CD4-positive, alpha-beta T cell (primary cell): ENCODE results near the gene CC2D2A. TPM values are rescaled to one million over a fixed set of nuclear protein-coding genes. Genes with fewer than 3 reads are reported as not detected.

Source experiments
- ATAC-seq: fragments of 200-7000 bp; cut with Tn5 transposase; one replicate; pipeline ENCODE4 v1.10.0; 2022; ENCODE audit warnings: mild to moderate bottlenecking; ENCODE audit not compliant: poor library complexity
- CTCF ChIA-PET: fragments of 350-600 bp; sonication (Branson Sonifier 250); formaldehyde crosslinking; loops from one replicate; lab custom pipeline; 2021; ENCODE audit warnings: antibody characterized with exemption, inconsistent platforms; lab: Charles Lee
- POLR2A ChIA-PET: fragments of 350-600 bp; sonication (Branson Sonifier 250); formaldehyde crosslinking; loops from one replicate; lab custom pipeline; 2021; ENCODE audit warnings: antibody characterized with exemption, inconsistent platforms; lab: Charles Lee
- DNase-seq, 14 experiments: peaks; one replicate each; pipeline ENCODE4 v3.0.0-alpha.2; 2013 to 2020; ENCODE audit warnings: mixed read lengths in 2 of 14
- H3K27ac ChIP-seq, 2 donors: one replicate each; pipeline versions ENCODE4 v1.5.1 to v1.7.0; 2013; ENCODE audit warnings: low read length in 2 of 2, low read depth in 1 of 2, mild to moderate bottlenecking in 1 of 2
- H3K27me3 ChIP-seq, 2 experiments: 1 replicate in 1 of 2; 2 replicates in 1 of 2; pipeline versions ENCODE4 v1.6.1 to v1.7.0; 2013; ENCODE audit warnings: low read length in 2 of 2, control low read depth in 1 of 2, mild to moderate bottlenecking in 1 of 2, moderate library complexity in 1 of 2; ENCODE audit not compliant: insufficient read depth in 2 of 2, control insufficient read depth in 1 of 2
- H3K36me3 ChIP-seq: one replicate; pipeline ENCODE4 v1.6.1; 2013; ENCODE audit warnings: low read length, control low read depth; ENCODE audit not compliant: insufficient read depth
- H3K4me1 ChIP-seq: one replicate; pipeline ENCODE4 v1.6.1; 2013; ENCODE audit warnings: low read length, control low read depth; ENCODE audit not compliant: insufficient read depth
- H3K4me3 ChIP-seq: one replicate; pipeline ENCODE4 v1.5.1; 2013; ENCODE audit warnings: mild to moderate bottlenecking, low read length, moderate library complexity
- H3K9me3 ChIP-seq, 2 experiments: 1 replicate in 1 of 2; 2 replicates in 1 of 2; pipeline versions ENCODE4 v1.6.1 to v1.7.0; 2013; ENCODE audit warnings: low read length in 2 of 2, mild to moderate bottlenecking in 2 of 2, control low read depth in 1 of 2, moderate library complexity in 1 of 2; ENCODE audit not compliant: control insufficient read depth in 1 of 2, insufficient read depth in 1 of 2
- H3K27ac Mint-ChIP-seq: one replicate; pipeline ENCODE4 v1.8.0; 2020; ENCODE audit warnings: mixed read lengths
- H3K27me3 Mint-ChIP-seq: one replicate; pipeline ENCODE4 v1.8.0; 2021; ENCODE audit warnings: mixed read lengths
- H3K36me3 Mint-ChIP-seq: one replicate; pipeline ENCODE4 v1.8.0; 2021; ENCODE audit warnings: low read depth, mixed read lengths
- H3K4me1 Mint-ChIP-seq: one replicate; pipeline ENCODE4 v1.8.0; 2021; ENCODE audit warnings: low read depth, mixed read lengths
- H3K4me3 Mint-ChIP-seq: one replicate; pipeline ENCODE4 v1.8.0; 2020; ENCODE audit warnings: mild to moderate bottlenecking, mixed read lengths
- H3K9me3 Mint-ChIP-seq: one replicate; pipeline ENCODE4 v1.8.0; 2020; ENCODE audit warnings: mixed read lengths
- CTCF ChIP-seq: fragments of 200-600 bp; IDR thresholded peaks from one replicate; pipeline ENCODE4 v1.8.0; 2022; ENCODE audit warnings: antibody characterized with exemption, mild to moderate bottlenecking
- intact Hi-C, 2 experiments: fragments of 100-400 bp; cut with DNase I in 1 of 2; cut with micrococcal nuclease in 1 of 2; formaldehyde crosslinking; loops; one replicate each; pipeline versions ENCODE4 v1.15.1 to v1.9.0; 2023 to 2025; cut with DNase I, micrococcal nuclease
- total RNA-seq, 174 experiments: library from RNA in 2 of 174; stranded (reverse) in 2 of 174; gene quantifications; one replicate each; pipeline ENCODE4 v1.2.3 and lab custom pipeline; 2021 to 2026

CC2D2A gene
- total RNA-seq, 2 experiments from 2014 or later: not detected

GRCh38 chr4:15436513-15436912 lies 33.2 kb upstream of the CC2D2A start:
- TF ChIP-seq CTCF: no peak
- Histone ChIP-seq H3K9me3 (no peaks in the 10 kb centered on the region), H3K27ac (no peak overlapping the region), H3K36me3 (no peaks in the 10 kb centered on the region), H3K4me3 (no peak overlapping the region), H3K27me3 (no peaks in the 10 kb centered on the region), H3K4me1 (no peaks in the 10 kb centered on the region)
- ChIA-PET CTCF (no interaction called here), POLR2A (no interaction called here)
- DNase-seq: no peak
- H3K4me3 Mint-ChIP-seq: no peak overlapping the region
- intact Hi-C loops: no loop called here
- no peaks in the 10 kb centered on the region for H3K4me1 Mint-ChIP-seq
- no peak for ATAC-seq
- no peaks in the 10 kb centered on the region for H3K27me3 Mint-ChIP-seq
- no peaks in the 10 kb centered on the region for H3K9me3 Mint-ChIP-seq
- H3K36me3 Mint-ChIP-seq: no peaks in the 10 kb centered on the region
- H3K27ac Mint-ChIP-seq: no peak overlapping the region

DNA sequence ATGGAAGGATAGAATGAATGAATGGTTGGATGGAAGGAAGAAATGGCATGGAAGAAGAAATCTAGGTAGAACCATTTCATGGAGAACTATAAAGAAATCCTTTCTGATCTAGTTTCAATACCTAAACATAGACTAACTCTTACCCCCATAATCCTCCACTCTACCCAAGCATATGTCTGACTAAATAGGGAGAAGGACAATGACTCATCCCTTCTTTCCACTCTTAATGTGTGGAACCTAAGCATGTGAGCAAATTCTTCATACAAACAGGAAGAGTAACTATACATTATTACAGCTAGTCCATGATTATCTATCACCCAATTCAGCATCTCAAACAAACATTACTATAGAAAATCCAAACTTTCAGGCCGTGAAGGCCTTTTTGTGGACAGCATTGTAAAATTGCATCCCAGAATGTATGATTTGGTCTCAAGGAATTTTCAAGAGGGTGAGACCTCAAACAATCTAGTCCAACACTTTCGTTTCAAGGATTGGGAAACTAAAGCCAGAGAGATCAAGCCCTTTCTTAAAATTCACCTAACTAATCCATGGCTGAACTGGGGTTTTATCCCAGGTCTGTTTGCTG lies 30.6 kb upstream of the CC2D2A start:
- ATAC-seq (no peak), DNase-seq (no peak)
- Histone ChIP-seq H3K27me3 (no peaks in the 10 kb centered on the region), H3K4me3 (no peak overlapping the region), H3K27ac (no peak overlapping the region), H3K9me3 (no peaks in the 10 kb centered on the region), H3K36me3 (no peaks in the 10 kb centered on the region), H3K4me1 (no peaks in the 10 kb centered on the region)
- no peak for TF ChIP-seq CTCF
- no peaks in the 10 kb centered on the region for H3K9me3 Mint-ChIP-seq
- intact Hi-C loops: no loop called here
- ChIA-PET POLR2A (no interaction called here), CTCF (no interaction called here)
- H3K4me1 Mint-ChIP-seq: no peaks in the 10 kb centered on the region
- H3K36me3 Mint-ChIP-seq: no peaks in the 10 kb centered on the region
- no peak overlapping the region for H3K4me3 Mint-ChIP-seq
- H3K27ac Mint-ChIP-seq: no peak overlapping the region
- no peaks in the 10 kb centered on the region for H3K27me3 Mint-ChIP-seq

DNA sequence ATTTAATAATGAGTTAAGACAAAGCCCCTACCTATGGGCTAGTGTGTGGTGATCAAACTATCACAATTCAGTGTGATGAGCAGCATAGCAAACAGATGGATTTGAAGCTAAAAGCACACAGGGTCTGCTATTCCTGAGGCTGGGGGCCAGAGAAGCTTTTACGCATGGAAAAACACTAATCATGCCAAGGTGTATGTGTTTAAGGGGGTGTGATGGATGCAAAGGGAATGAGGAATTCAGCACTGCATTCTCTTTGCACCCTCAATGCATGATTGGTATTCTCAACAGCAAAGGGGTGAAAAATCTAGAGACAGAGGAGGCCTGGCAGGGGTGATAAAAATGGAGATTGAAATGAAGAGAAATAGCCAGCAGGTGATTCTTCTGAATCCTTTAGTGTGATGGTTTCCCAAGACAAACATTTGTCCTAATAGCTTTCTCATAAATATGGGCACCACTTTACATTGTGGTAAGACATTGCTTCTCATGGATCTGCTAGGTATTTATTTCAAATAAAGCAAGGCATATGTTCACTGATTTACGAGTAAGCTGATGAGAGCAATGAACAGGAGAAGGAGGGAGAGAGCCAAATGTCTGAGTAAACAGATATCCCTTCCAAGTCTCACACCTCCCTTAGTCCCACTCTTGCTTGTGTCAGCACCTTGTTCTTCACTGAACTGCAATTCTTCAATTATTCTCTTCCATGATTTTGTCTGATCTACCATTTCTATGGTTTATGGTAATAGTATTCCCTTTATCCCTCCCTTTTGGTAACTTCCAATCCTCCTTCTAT lies 26.1 kb upstream of the CC2D2A start:
- intact Hi-C loops: no loop called here
- no peaks in the 10 kb centered on the region for H3K27me3 ChIP-seq
- no peak overlapping the region for H3K4me3 Mint-ChIP-seq
- no peak overlapping the region for H3K27ac ChIP-seq
- ATAC-seq (no peak), DNase-seq (no peak)
- no peak overlapping the region for H3K27ac Mint-ChIP-seq
- no peaks in the 10 kb centered on the region for H3K9me3 Mint-ChIP-seq
- H3K36me3 Mint-ChIP-seq: no peaks in the 10 kb centered on the region
- H3K4me3 ChIP-seq: no peak overlapping the region
- no peaks in the 10 kb centered on the region for H3K27me3 Mint-ChIP-seq
- no peaks in the 10 kb centered on the region for H3K36me3 ChIP-seq
- H3K4me1 Mint-ChIP-seq: peaks cover 12% of the 10 kb centered on the region
- TF ChIP-seq CTCF: no peak
- no peaks in the 10 kb centered on the region for H3K4me1 ChIP-seq
- CTCF ChIA-PET: interaction anchor here (1.2 kb wide), 1 partner anchor 12 kb away, joined by 3 read pairs; no protein-coding TSS in a partner anchor
- no peaks in the 10 kb centered on the region for H3K9me3 ChIP-seq
- POLR2A ChIA-PET: no interaction called here
